GM23248 (cell line): ENCODE measurements around the gene NHERF2. TPM values are rescaled to one million over a fixed set of nuclear protein-coding genes. Genes with fewer than 3 reads are reported as not detected.

Experiments used
- DNase-seq: peaks from one replicate; pipeline ENCODE4 v3.0.0-alpha.2; 2015
- H2AFZ ChIP-seq: fragments of 200-600 bp; sonication (generic); 2 replicates; pipeline ENCODE4 v1.6.1; 2016; ENCODE audit warnings: antibody characterized with exemption
- H3F3A ChIP-seq: fragments of 200-600 bp; sonication (generic); 2 replicates; pipeline ENCODE4 v1.6.1; 2016; ENCODE audit warnings: mild to moderate bottlenecking, antibody characterized with exemption, mixed run types; ENCODE audit not compliant: insufficient read depth
- H3K27ac ChIP-seq: fragments of 200-600 bp; sonication (generic); 2 replicates; pipeline ENCODE4 v1.5.1; 2016; ENCODE audit warnings: mild to moderate bottlenecking
- H3K27me3 ChIP-seq: fragments of 200-600 bp; sonication (generic); replicated peaks from 2 replicates; pipeline ENCODE4 v1.6.1; 2016; ENCODE audit warnings: mild to moderate bottlenecking; ENCODE audit not compliant: insufficient read depth
- H3K36me3 ChIP-seq: fragments of 200-600 bp; sonication (generic); 2 replicates; pipeline ENCODE4 v1.6.1; 2016; ENCODE audit warnings: low read depth, mild to moderate bottlenecking
- H3K4me1 ChIP-seq: fragments of 200-600 bp; sonication (generic); 2 replicates; pipeline ENCODE4 v1.6.1; 2016; ENCODE audit warnings: mild to moderate bottlenecking; ENCODE audit not compliant: insufficient read depth
- H3K4me2 ChIP-seq: fragments of 200-600 bp; sonication (generic); one replicate; pipeline ENCODE4 v1.6.1; 2016; ENCODE audit warnings: mild to moderate bottlenecking; ENCODE audit not compliant: unreplicated experiment
- H3K4me3 ChIP-seq: fragments of 200-600 bp; sonication (generic); 2 replicates; pipeline ENCODE4 v1.5.1; 2016; ENCODE audit warnings: mild to moderate bottlenecking
- H3K79me2 ChIP-seq: fragments of 200-600 bp; sonication (generic); 2 replicates; pipeline ENCODE4 v1.6.1; 2016; ENCODE audit warnings: mild to moderate bottlenecking; ENCODE audit not compliant: insufficient read depth
- H3K9ac ChIP-seq: fragments of 200-600 bp; sonication (generic); 2 replicates; pipeline ENCODE4 v1.6.1; 2016; ENCODE audit warnings: mild to moderate bottlenecking
- H3K9me2 ChIP-seq: fragments of 200-600 bp; sonication (generic); 2 replicates; pipeline ENCODE4 v1.6.1; 2016; ENCODE audit warnings: mixed run types, mild to moderate bottlenecking, moderate library complexity; ENCODE audit not compliant: insufficient read depth
- H3K9me3 ChIP-seq: fragments of 200-600 bp; sonication (generic); one replicate; pipeline ENCODE4 v1.6.1; 2017; ENCODE audit warnings: low read depth
- H4K20me1 ChIP-seq: fragments of 200-600 bp; sonication (generic); 2 replicates; pipeline ENCODE4 v1.6.0; 2016; ENCODE audit not compliant: insufficient read depth
- EZH2 ChIP-seq: fragments of 200-600 bp; sonication (generic); IDR thresholded peaks from 2 replicates; pipeline ENCODE4 v1.6.1; 2018; ENCODE audit warnings: antibody characterized with exemption, mild to moderate bottlenecking; ENCODE audit not compliant: insufficient read depth, poor library complexity, severe bottlenecking
- EZH2phosphoT487 ChIP-seq: fragments of 200-600 bp; sonication (generic); IDR thresholded peaks from 2 replicates; pipeline ENCODE4 v1.6.1; 2018; ENCODE audit warnings: antibody characterized with exemption, moderate library complexity, mild to moderate bottlenecking, low read depth; ENCODE audit not compliant: insufficient read depth
- WGBS, 2 experiments: methylation state at CpG; one replicate each; pipeline ENCODE4 v1.1.6; 2015 to 2017; ENCODE audit warnings: low lambda C conversion rate in 2 of 2, low coverage in 1 of 2; ENCODE audit errors: missing lambda C conversion rate in 2 of 2; 5-methylcytosine and 5-hydroxymethylcytosine counted together
- in situ Hi-C: fragments of 300-500 bp; cut with MboI; formaldehyde crosslinking; loops from 2 replicates; pipeline ENCODE4 v1.15.0; 2020
- polyA plus RNA-seq: library from polyadenylated mRNA; unstranded; fragments of >200 nt; fragmentation: Nextera tagmentation; extraction: Ambion mirVana; gene quantifications from 2 replicates; pipeline ENCODE4 v1.2.1, GENCODE V29; 2016
- total RNA-seq: library from RNA; depleted of rRNA; stranded (reverse); fragments of >200 nt; shearing (Covaris generic); gene quantifications from 2 replicates; pipeline ENCODE4 v1.2.3, GENCODE V29; 2014

NHERF2 gene
- total and polyA plus RNA-seq, 2 experiments from 2014 or later, result 27.3 to 29.0 TPM

DNA sequence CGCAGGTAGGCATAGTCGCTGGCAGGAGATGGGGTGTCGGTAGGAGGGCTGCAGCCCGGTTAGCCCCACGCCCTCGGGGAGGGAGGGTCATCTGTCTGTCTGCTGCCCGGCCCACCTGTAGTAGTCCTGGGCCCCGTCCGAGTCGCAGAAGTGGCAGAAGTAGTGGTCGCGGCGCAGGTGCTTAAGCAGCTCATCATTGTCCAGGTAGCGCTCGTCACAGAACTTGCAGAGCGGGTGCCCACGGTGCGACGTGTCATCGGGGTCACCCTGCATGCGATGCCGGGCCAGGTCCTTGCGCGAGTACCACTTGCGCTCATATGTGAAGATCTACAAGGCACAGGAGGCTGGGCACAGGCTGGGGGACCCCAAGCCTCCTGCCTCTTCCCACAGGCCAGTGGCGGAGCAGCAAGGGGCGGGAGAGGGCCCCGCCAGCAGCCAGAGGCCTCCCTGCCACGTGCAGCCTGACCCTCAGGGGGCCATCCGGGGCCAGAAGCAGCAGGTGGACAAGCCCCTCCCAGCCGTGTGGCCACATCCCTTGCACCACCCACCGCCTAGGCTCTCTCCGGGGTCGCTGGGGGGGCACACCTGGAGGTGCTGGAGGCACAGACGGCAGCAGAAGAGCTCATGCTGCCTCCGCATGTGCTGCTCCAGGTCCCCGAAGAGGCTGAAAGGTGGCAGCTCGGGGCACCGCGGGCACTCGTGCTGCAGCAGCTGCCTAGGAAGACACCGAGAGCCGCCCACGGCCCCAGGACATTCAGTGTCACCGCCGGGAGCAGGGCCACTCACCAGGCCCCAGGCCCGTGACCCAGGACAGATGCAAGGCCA is 24.1 kb upstream of the NHERF2 start:
- peaks cover 76% of the 10 kb centered on the region for H3K79me2 ChIP-seq
- peaks cover 19% of the 10 kb centered on the region for H3K4me1 ChIP-seq
- no peak overlapping the region for H3K4me3 ChIP-seq
- no peaks in the 10 kb centered on the region for H3K27me3 ChIP-seq
- H3K9ac ChIP-seq, result no peak overlapping the region
- TF ChIP-seq EZH2 (no peak), EZH2phosphoT487 (no peak)
- H2AFZ ChIP-seq, result no peak overlapping the region
- no peaks in the 10 kb centered on the region for H3K9me2 ChIP-seq
- no peaks in the 10 kb centered on the region for H3K9me3 ChIP-seq
- no peak overlapping the region for H3K27ac ChIP-seq
- no peak overlapping the region for H3K4me2 ChIP-seq
- H4K20me1 ChIP-seq, result peaks cover 10% of the 10 kb centered on the region; the same call in 1 of the 2 replicates
- WGBS, 2 experiments, result 93 to 94% methylated on average over 46 to 47 of the region's 47 CpGs
- no peak for DNase-seq
- in situ Hi-C loops, result no loop called here
- peaks cover 15% of the 10 kb centered on the region for H3F3A ChIP-seq
- peaks cover 16% of the 10 kb centered on the region for H3K36me3 ChIP-seq

GRCh38 chr16:2003231-2003826 is 23.4 kb upstream of the NHERF2 start:
- peaks cover 83% of the 10 kb centered on the region for H3K79me2 ChIP-seq

DNA sequence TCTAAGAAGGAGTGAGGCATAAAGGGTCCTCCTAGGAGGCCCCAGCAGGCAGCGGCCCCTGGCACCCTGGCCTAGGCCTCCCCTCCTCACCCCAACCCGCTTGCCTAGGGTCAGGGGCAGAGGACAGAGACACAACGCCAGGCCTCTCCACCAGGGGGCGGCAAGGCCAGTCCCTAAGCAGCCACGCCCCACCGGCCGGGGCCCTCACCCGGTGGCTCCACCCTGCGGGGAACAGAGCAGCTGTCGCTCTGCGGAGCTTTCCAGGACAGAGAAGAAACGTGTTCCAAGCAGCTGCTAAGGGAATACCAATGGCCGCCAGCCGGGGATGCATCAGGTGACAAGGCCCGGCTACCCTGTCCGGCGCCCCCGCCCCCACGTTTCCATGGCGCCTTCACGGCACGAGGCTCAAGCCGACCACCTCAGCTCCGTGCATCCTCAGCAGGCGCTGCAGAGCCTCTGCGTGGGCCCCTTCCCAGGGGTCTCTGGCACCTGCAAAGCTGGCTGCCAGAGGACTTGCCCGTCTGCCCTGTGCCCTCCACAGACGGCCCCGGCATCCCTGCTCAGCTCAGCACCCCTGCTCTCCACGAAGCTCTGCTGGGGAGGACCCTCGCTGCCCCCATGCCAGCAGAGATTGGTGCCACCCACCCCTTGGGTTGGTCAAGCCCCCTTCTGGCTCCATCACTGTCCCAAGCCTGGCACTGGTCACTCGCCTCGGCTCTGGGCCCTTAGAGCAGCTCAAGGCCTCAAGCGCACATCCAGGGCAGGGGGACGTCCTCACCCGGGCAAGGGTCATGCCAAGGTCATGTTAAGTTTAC is 22.7 kb upstream of the NHERF2 start:
- H3K79me2 ChIP-seq, result peaks cover 90% of the 10 kb centered on the region

More at GRCh38 chr16:2003231-2003826, 23.4 kb upstream of the NHERF2 start:
- peaks cover 14% of the 10 kb centered on the region for H3K4me1 ChIP-seq
- no peak overlapping the region for H3K4me2 ChIP-seq
- H3K9me3 ChIP-seq, result no peaks in the 10 kb centered on the region
- peaks cover 16% of the 10 kb centered on the region for H3K36me3 ChIP-seq
- no peak for DNase-seq
- H3K27me3 ChIP-seq, result no peaks in the 10 kb centered on the region
- no peak overlapping the region for H3K4me3 ChIP-seq
- 70 to 79% methylated on average over 8 of the region's 8 CpGs for WGBS, 2 experiments
- in situ Hi-C loops, result no loop called here
- no peak overlapping the region for H3K27ac ChIP-seq
- no peaks in the 10 kb centered on the region for H3K9me2 ChIP-seq
- peaks cover 15% of the 10 kb centered on the region for H3F3A ChIP-seq
- H3K9ac ChIP-seq, result no peak overlapping the region
- no peak overlapping the region for H2AFZ ChIP-seq
- TF ChIP-seq EZH2, result no peak
- no peak for TF ChIP-seq EZH2phosphoT487
- peaks cover 11% of the 10 kb centered on the region; the same call in 1 of the 2 replicates for H4K20me1 ChIP-seq

More for the DNA sequence above, 22.7 kb upstream of the NHERF2 start:
- Histone ChIP-seq H3K27me3 (no peaks in the 10 kb centered on the region), H3F3A (peaks cover 17% of the 10 kb centered on the region), H3K4me1 (peaks cover 13% of the 10 kb centered on the region), H3K9ac (peak overlapping the region; percentile 27; the same call in 1 of the 2 replicates), H2AFZ (no peak overlapping the region), H3K4me2 (peak overlapping the region; percentile 7), H4K20me1 (peaks cover 11% of the 10 kb centered on the region; the same call in 1 of the 2 replicates), H3K36me3 (peaks cover 16% of the 10 kb centered on the region; the same call in 1 of the 2 replicates), H3K9me3 (no peaks in the 10 kb centered on the region), H3K27ac (no peak overlapping the region), H3K4me3 (no peak overlapping the region), H3K9me2 (no peaks in the 10 kb centered on the region)
- TF ChIP-seq EZH2phosphoT487 (no peak), EZH2 (no peak)
- in situ Hi-C loops, result no loop called here
- DNase-seq, result peak; percentile 94
- 35 to 37% methylated on average over 27 to 35 of the region's 36 CpGs for WGBS, 2 experiments
